H9 (cell line): ENCODE results near the gene BBS2. TPM values are rescaled to one million over a fixed set of nuclear protein-coding genes. Genes with fewer than 3 reads are reported as not detected.

Experiments used
- DNase-seq: peaks from one replicate; pipeline ENCODE4 v3.0.0-alpha.2; 2017
- H2AFZ ChIP-seq: one replicate; pipeline ENCODE4 v1.6.1; 2013; ENCODE audit warnings: mild to moderate bottlenecking, low read length, control low read depth, moderate library complexity
- H2AK5ac ChIP-seq: 2 replicates; pipeline ENCODE4 v1.6.1; 2013; ENCODE audit warnings: low read length, control low read depth, mixed read lengths; ENCODE audit not compliant: insufficient read length
- H2BK120ac ChIP-seq: one replicate; pipeline ENCODE4 v1.6.1; 2013; ENCODE audit warnings: low read depth, mild to moderate bottlenecking, low read length, control low read depth, inconsistent platforms; ENCODE audit not compliant: poor library complexity, severe bottlenecking
- H2BK12ac ChIP-seq: 2 replicates; pipeline ENCODE4 v1.6.1; 2013; ENCODE audit warnings: low read length, control low read depth, mixed read lengths, low read depth; ENCODE audit not compliant: insufficient read length
- H2BK15ac ChIP-seq: 2 replicates; pipeline ENCODE4 v1.6.1; 2013; ENCODE audit warnings: low read depth, low read length, control low read depth
- H2BK20ac ChIP-seq: one replicate; pipeline ENCODE4 v1.6.1; 2013; ENCODE audit warnings: low read depth, mild to moderate bottlenecking, low read length, control low read depth, inconsistent platforms; ENCODE audit not compliant: poor library complexity, severe bottlenecking
- H2BK5ac ChIP-seq: 2 replicates; pipeline ENCODE4 v1.6.1; 2013; ENCODE audit warnings: low read length, control low read depth, mixed read lengths; ENCODE audit not compliant: insufficient read length
- H3K14ac ChIP-seq: 2 replicates; pipeline ENCODE4 v1.6.1; 2013; ENCODE audit warnings: low read length, control low read depth; ENCODE audit not compliant: insufficient read depth
- H3K18ac ChIP-seq: 2 replicates; pipeline ENCODE4 v1.6.1; 2013; ENCODE audit warnings: low read depth, mild to moderate bottlenecking, mixed read lengths, low read length, control low read depth; ENCODE audit not compliant: insufficient read length
- H3K23ac ChIP-seq: 2 replicates; pipeline ENCODE4 v1.6.1; 2013; ENCODE audit warnings: low read length, control low read depth, mixed read lengths, low read depth; ENCODE audit not compliant: insufficient read length
- H3K23me2 ChIP-seq: 2 replicates; pipeline ENCODE4 v1.6.1; 2013; ENCODE audit warnings: low read depth, mild to moderate bottlenecking, mixed read lengths, low read length, control low read depth; ENCODE audit not compliant: insufficient read length, poor library complexity, severe bottlenecking
- H3K27ac ChIP-seq: 2 replicates; pipeline ENCODE4 v1.5.1; 2013; ENCODE audit warnings: low read length, control low read depth, mixed read lengths, low read depth; ENCODE audit not compliant: insufficient read length
- H3K27me3 ChIP-seq: 2 replicates; pipeline ENCODE4 v1.6.1; 2013; ENCODE audit warnings: low read length, control low read depth, inconsistent platforms; ENCODE audit not compliant: insufficient read depth
- H3K4ac ChIP-seq: 2 replicates; pipeline ENCODE4 v1.6.1; 2013; ENCODE audit warnings: low read depth, mild to moderate bottlenecking, control low read depth, inconsistent platforms, low read length, moderate library complexity
- H3K4me1 ChIP-seq: 2 replicates; pipeline ENCODE4 v1.6.1; 2013; ENCODE audit warnings: low read length, control low read depth, inconsistent platforms; ENCODE audit not compliant: insufficient read depth
- H3K4me2 ChIP-seq: 2 replicates; pipeline ENCODE4 v1.6.1; 2013; ENCODE audit warnings: low read length, control low read depth, mixed read lengths; ENCODE audit not compliant: insufficient read length, insufficient read depth
- H3K56ac ChIP-seq: 2 replicates; pipeline ENCODE4 v1.6.1; 2013; ENCODE audit warnings: low read depth, mild to moderate bottlenecking, mixed read lengths, low read length, control low read depth; ENCODE audit not compliant: insufficient read length
- H3K79me1 ChIP-seq: 2 replicates; pipeline ENCODE4 v1.6.1; 2013; ENCODE audit warnings: low read depth, mild to moderate bottlenecking, moderate library complexity, low read length, control low read depth, inconsistent platforms; ENCODE audit not compliant: insufficient read depth, poor library complexity, severe bottlenecking
- H3K79me2 ChIP-seq: 2 replicates; pipeline ENCODE4 v1.6.1; 2013; ENCODE audit warnings: low read length, control low read depth, inconsistent platforms; ENCODE audit not compliant: insufficient read depth
- H3K9ac ChIP-seq: 2 replicates; pipeline ENCODE4 v1.6.1; 2013; ENCODE audit warnings: low read length, control low read depth, mixed read lengths; ENCODE audit not compliant: insufficient read length; ENCODE audit errors: extremely low read depth
- H3K9me3 ChIP-seq: one replicate; pipeline ENCODE4 v1.6.1; 2013; ENCODE audit warnings: low read depth, low read length, inconsistent platforms; ENCODE audit not compliant: control insufficient read depth
- H3T11ph ChIP-seq: one replicate; pipeline ENCODE4 v1.6.1; 2013; ENCODE audit warnings: mild to moderate bottlenecking, low read length, control low read depth, inconsistent platforms
- H4K20me1 ChIP-seq: one replicate; pipeline ENCODE4 v1.6.1; 2013; ENCODE audit not compliant: control insufficient read depth, insufficient read length, insufficient read depth
- H4K5ac ChIP-seq: 2 replicates; pipeline ENCODE4 v1.6.1; 2013; ENCODE audit warnings: low read depth, mild to moderate bottlenecking, mixed read lengths, low read length, control low read depth; ENCODE audit not compliant: insufficient read length
- H4K8ac ChIP-seq: replicated peaks from 2 replicates; pipeline ENCODE4 v1.6.1; 2013; ENCODE audit warnings: low read length, control low read depth, mixed read lengths, low read depth; ENCODE audit not compliant: insufficient read length
- H4K91ac ChIP-seq: 2 replicates; pipeline ENCODE4 v1.6.1; 2013; ENCODE audit warnings: low read depth, mild to moderate bottlenecking, moderate library complexity, mixed read lengths, low read length, control low read depth; ENCODE audit not compliant: insufficient read length
- H3K27ac Mint-ChIP-seq, 3 experiments: 2 replicates in 2 of 3; 3 replicates in 1 of 3; pipeline ENCODE4 v1.8.0; 2020 to 2021; ENCODE audit warnings: mixed read lengths in 3 of 3, mild to moderate bottlenecking in 1 of 3, moderate library complexity in 1 of 3
- H3K27me3 Mint-ChIP-seq: 2 replicates; pipeline ENCODE4 v1.8.0; 2021; ENCODE audit warnings: low read depth, mild to moderate bottlenecking, moderate library complexity, mixed read lengths
- H3K36me3 Mint-ChIP-seq, 3 experiments: 2 replicates in 2 of 3; 3 replicates in 1 of 3; pipeline ENCODE4 v1.8.0; 2020 to 2021; ENCODE audit warnings: low read depth in 3 of 3, mixed read lengths in 3 of 3; ENCODE audit not compliant: insufficient read depth in 1 of 3
- H3K4me1 Mint-ChIP-seq, 2 experiments: 2 replicates each; pipeline ENCODE4 v1.8.0; 2020; ENCODE audit warnings: mixed read lengths in 2 of 2
- H3K4me3 Mint-ChIP-seq, 2 experiments: 2 replicates in 1 of 2; 3 replicates in 1 of 2; pipeline ENCODE4 v1.8.0; 2020 to 2021; ENCODE audit warnings: mild to moderate bottlenecking in 2 of 2, mixed read lengths in 2 of 2, moderate library complexity in 1 of 2
- H3K9me3 Mint-ChIP-seq, 2 experiments: 2 replicates in 1 of 2; 3 replicates in 1 of 2; pipeline ENCODE4 v1.8.0; 2020; ENCODE audit warnings: mild to moderate bottlenecking in 2 of 2, mixed read lengths in 2 of 2, moderate library complexity in 1 of 2
- whole genome bisulfite sequencing: extraction: QIAGEN DNeasy Blood & Tissue Kit; methylation state at CpG from one replicate; pipeline ENCODE4 v1.1.7; 2013; ENCODE audit warnings: missing lambda C conversion rate, low lambda C conversion rate, mixed read lengths; ENCODE audit not compliant: insufficient read length; ENCODE audit errors: extremely low coverage; 5-methylcytosine and 5-hydroxymethylcytosine counted together
- total RNA-seq: library from RNA; stranded (reverse); gene quantifications from 2 replicates; pipeline ENCODE4 v1.2.1, GENCODE V29; 2021
- TF ChIP-seq, protein P1 (sequence below): fragments of 200-600 bp; sonication (generic); conservative IDR thresholded peaks from 3 replicates; pipeline ENCODE4 v1.8.0; 2021; ENCODE audit warnings: antibody characterized with exemption, mild to moderate bottlenecking

The BBS2 gene
- total RNA-seq, 1 experiment from 2014 or later = 13.1 TPM

DNA sequence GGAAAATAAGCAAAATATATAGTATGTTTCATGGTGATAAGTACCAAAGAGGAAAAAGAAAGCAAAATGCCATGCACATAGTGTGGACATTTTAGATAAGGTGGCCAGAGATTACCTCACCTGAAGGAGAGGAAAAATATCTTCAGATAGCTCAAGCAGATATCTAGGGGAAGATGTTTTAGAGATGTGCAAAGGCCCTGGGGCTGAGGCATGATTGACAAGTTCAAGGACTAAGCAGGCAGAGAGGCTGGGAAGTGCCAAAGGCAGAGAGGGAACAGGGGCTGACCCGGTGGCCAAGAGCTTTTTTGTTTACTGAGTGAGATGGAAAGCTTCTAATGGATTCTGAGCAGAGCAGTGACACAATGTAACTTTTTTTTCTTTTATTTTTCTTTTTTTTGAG lies 40.6 kb upstream of the BBS2 start:
- Histone ChIP-seq H3K4me1 (no peaks in the 10 kb centered on the region), H2BK120ac (no peak overlapping the region), H4K8ac (no peak overlapping the region), H3K9me3 (no peaks in the 10 kb centered on the region), H3K27me3 (no peaks in the 10 kb centered on the region), H3K4ac (no peak overlapping the region), H4K5ac (no peak overlapping the region), H2AFZ (no peak overlapping the region), H4K20me1 (no peaks in the 10 kb centered on the region), H3K27ac (no peak overlapping the region), H3K23ac (no peak overlapping the region), H2AK5ac (no peak overlapping the region), H3K23me2 (no peaks in the 10 kb centered on the region), H3K79me2 (no peaks in the 10 kb centered on the region), H3K9ac (no peak overlapping the region), H3K14ac (no peak overlapping the region), H2BK5ac (no peak overlapping the region), H3K79me1 (no peaks in the 10 kb centered on the region), H3T11ph (no peak overlapping the region), H4K91ac (no peak overlapping the region), H3K4me2 (no peak overlapping the region), H2BK20ac (no peak overlapping the region), H2BK15ac (no peak overlapping the region), H3K18ac (no peak overlapping the region), H3K56ac (no peak overlapping the region), H2BK12ac (no peak overlapping the region)
- Mint-ChIP-seq H3K4me1 (peaks cover 0 to 3% of the 10 kb centered on the region in 2 experiments; a peak in 2 of 4 replicates), H3K9me3 (no peaks in the 10 kb centered on the region), H3K27ac (no peak overlapping the region), H3K4me3 (no peak overlapping the region), H3K36me3 (no peaks in the 10 kb centered on the region), H3K27me3 (peaks cover 27% of the 10 kb centered on the region)
- DNase-seq = no peak
- no CpG with 5 or more reads among the region's 1 CpG for whole genome bisulfite sequencing
- TF ChIP-seq, protein P1, sequence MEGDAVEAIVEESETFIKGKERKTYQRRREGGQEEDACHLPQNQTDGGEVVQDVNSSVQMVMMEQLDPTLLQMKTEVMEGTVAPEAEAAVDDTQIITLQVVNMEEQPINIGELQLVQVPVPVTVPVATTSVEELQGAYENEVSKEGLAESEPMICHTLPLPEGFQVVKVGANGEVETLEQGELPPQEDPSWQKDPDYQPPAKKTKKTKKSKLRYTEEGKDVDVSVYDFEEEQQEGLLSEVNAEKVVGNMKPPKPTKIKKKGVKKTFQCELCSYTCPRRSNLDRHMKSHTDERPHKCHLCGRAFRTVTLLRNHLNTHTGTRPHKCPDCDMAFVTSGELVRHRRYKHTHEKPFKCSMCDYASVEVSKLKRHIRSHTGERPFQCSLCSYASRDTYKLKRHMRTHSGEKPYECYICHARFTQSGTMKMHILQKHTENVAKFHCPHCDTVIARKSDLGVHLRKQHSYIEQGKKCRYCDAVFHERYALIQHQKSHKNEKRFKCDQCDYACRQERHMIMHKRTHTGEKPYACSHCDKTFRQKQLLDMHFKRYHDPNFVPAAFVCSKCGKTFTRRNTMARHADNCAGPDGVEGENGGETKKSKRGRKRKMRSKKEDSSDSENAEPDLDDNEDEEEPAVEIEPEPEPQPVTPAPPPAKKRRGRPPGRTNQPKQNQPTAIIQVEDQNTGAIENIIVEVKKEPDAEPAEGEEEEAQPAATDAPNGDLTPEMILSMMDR = no peak
